Uterus (tissue), 4 donors: ENCODE data around the gene CNN2. TPM values are rescaled to one million over a fixed set of nuclear protein-coding genes. Genes with fewer than 3 reads are reported as not detected.

Experiments
- DNase-seq, 2 donors: peaks; one replicate each; pipeline ENCODE4 v3.0.0-alpha.2; 2019 to 2020
- H3K27ac ChIP-seq, 2 donors: fragments of 200-600 bp; sonication (generic); 1 replicate in 1 of 2; 2 replicates in 1 of 2; pipeline ENCODE4 v1.5.1; 2016 to 2018
- H3K27me3 ChIP-seq, 2 donors: fragments of 200-600 bp; sonication (generic); one replicate each; pipeline ENCODE4 v1.5.1; 2018 to 2019; ENCODE audit warnings: control low read depth in 1 of 2
- H3K36me3 ChIP-seq, 2 donors: fragments of 200-600 bp; sonication (generic); one replicate each; pipeline ENCODE4 v1.5.1; 2019; ENCODE audit warnings: control low read depth in 1 of 2
- H3K4me1 ChIP-seq, 2 donors: fragments of 200-600 bp; sonication (generic); one replicate each; pipeline ENCODE4 v1.5.1; 2018 to 2019; ENCODE audit warnings: control low read depth in 1 of 2
- H3K4me3 ChIP-seq, 2 donors: fragments of 200-600 bp; sonication (generic); 1 replicate in 1 of 2; 2 replicates in 1 of 2; pipeline ENCODE4 v1.5.1; 2018 to 2019; ENCODE audit warnings: mild to moderate bottlenecking in 1 of 2
- H3K9me3 ChIP-seq, 2 donors: fragments of 200-600 bp; sonication (generic); one replicate each; pipeline ENCODE4 v1.5.1; 2019; ENCODE audit warnings: control low read depth in 1 of 2
- CTCF ChIP-seq, 4 experiments: fragments of 200-600 bp in 2 of 4; fragments of 450-650 bp in 2 of 4; sonication (generic) in 2 of 4; IDR thresholded peaks; one replicate each; pipeline ENCODE4 v1.5.1; 2016 to 2019; ENCODE audit warnings: antibody characterized with exemption in 4 of 4, mild to moderate bottlenecking in 2 of 4, moderate library complexity in 1 of 4
- POLR2A ChIP-seq, 2 donors: fragments of 450-650 bp; IDR thresholded peaks; one replicate each; pipeline ENCODE4 v1.6.1; 2016; ENCODE audit warnings: antibody characterized with exemption in 2 of 2, mild to moderate bottlenecking in 1 of 2, moderate library complexity in 1 of 2
- intact Hi-C: fragments of 100-400 bp; cut with DNase I; formaldehyde crosslinking; loops from one replicate; pipeline ENCODE4 v1.15.1; 2023; ENCODE audit warnings: low total_unique reads
- total RNA-seq, 4 donors: library from RNA; depleted of rRNA in 3 of 4; stranded (reverse); fragments of >200 nt in 3 of 4; gene quantifications; one replicate each; pipeline versions ENCODE4 v1.1.0 to v1.2.4, GENCODE V29; 2014 to 2023
- donor health status: DM: yes; HTN: yes; CAD: no.

CNN2 gene
- total RNA-seq, 4 donors from 2014 or later = 14.3 to 186 (median 88.5) TPM

DNA sequence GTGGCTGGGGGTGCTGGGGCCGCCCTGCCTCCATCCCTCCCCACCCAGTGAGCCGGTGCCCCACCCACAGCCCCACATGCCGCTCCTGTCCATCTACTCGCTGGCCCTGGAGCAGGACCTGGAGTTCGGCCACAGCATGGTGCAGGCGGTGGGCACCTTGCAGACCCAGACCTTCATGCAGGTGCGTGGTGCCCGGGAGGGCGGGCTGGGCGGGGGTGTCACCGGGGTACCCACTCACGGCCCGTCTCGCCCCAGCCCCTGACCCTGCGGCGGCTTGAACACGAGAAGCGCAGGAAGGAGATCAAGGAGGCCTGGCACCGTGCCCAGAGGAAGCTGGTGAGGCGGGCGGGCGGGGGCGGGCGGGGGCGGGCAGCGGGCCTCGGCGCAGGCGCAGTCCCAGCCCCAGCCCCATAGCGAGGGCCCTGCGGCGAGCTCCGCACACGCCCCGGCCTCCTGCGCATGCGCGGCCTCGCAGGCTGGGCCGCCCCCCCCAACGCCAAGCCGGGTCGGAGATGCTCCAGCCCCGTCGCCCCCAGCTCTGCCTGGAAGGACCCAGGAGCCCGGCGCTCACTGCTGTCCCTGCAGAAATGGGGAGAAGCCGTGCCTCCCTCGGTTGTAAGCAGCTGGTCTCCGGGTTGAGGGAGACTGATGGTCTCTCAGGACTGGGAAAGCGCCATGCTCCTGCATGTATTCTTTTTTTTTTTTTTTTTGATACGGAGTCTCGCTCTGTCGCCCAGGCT, 48.3 kb downstream of the CNN2 start:
- no peak for TF ChIP-seq CTCF (IDR thresholded peaks at IDR 0.05)
- TF ChIP-seq POLR2A (IDR thresholded peaks at IDR 0.05) = no peak
- no peaks in the 10 kb centered on the region for H3K9me3 ChIP-seq
- no peak overlapping the region for H3K4me3 ChIP-seq
- peak in 1 of 2 donors; percentile 71 for DNase-seq
- H3K36me3 ChIP-seq = no peaks in the 10 kb centered on the region
- H3K27ac ChIP-seq = no peak overlapping the region
- intact Hi-C loops = no loop called here
- peaks cover 8 to 14% of the 10 kb centered on the region in 2 donors for H3K27me3 ChIP-seq
- H3K4me1 ChIP-seq = peaks cover 0 to 6% of the 10 kb centered on the region in 2 donors

- Histone ChIP-seq H3K9me3 (no peaks in the 10 kb centered on the region), H3K4me3 (no peak overlapping the region), H3K27ac (no peak overlapping the region), H3K36me3 (no peaks in the 10 kb centered on the region), H3K4me1 (peaks cover 0 to 6% of the 10 kb centered on the region in 2 donors), H3K27me3 (peaks cover under 1% of the 10 kb centered on the region in 2 donors)
- DNase-seq = no peak
- intact Hi-C loops = no loop called here
- TF ChIP-seq POLR2A (IDR thresholded peaks at IDR 0.05) (no peak), CTCF (IDR thresholded peaks at IDR 0.05) (no peak)
Measured at GRCh38 chr19:1076046-1076386, 49.6 kb downstream of the CNN2 start.

GRCh38 chr19:1076951-1077350, 50.5 kb downstream of the CNN2 start:
- DNase-seq = no peak
- intact Hi-C loops = no loop called here
- no peak overlapping the region for H3K4me3 ChIP-seq
- TF ChIP-seq CTCF (IDR thresholded peaks at IDR 0.05) (no peak), POLR2A (IDR thresholded peaks at IDR 0.05) (no peak)
- H3K27me3 ChIP-seq = no peaks in the 10 kb centered on the region
- no peaks in the 10 kb centered on the region for H3K36me3 ChIP-seq
- peaks cover 0 to 3% of the 10 kb centered on the region in 2 donors for H3K4me1 ChIP-seq
- no peak overlapping the region for H3K27ac ChIP-seq
- no peaks in the 10 kb centered on the region for H3K9me3 ChIP-seq

DNA sequence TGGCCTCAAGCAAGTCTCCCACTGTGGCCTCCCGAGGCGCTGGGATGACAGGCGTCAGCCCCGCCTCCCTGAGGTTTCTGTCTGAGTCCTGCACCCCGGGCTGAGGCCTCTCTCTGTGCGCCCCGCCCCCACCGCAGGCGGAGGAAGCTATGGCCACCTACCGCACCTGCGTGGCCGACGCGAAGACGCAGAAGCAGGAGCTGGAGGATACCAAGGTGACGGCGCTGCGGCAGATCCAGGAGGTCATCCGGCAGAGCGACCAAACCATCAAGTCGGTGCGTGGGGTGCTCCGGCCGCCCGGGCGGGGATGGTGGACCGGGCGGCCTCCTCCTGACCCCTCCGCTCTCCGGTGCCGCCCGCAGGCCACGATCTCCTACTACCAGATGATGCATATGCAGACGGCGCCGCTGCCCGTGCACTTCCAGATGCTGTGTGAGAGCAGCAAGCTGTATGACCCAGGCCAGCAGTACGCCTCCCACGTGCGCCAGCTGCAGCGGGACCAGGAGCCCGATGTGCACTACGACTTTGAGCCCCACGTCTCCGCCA, 53.2 kb downstream of the CNN2 start:
- intact Hi-C loops = loop anchor here (10.0 kb wide), 1 partner anchor 45 kb away; no protein-coding TSS in a partner anchor
- no peak for DNase-seq

More for the DNA sequence above, 53.2 kb downstream of the CNN2 start:
- H3K27me3 ChIP-seq = no peaks in the 10 kb centered on the region
- no peak overlapping the region for H3K27ac ChIP-seq
- no peak for TF ChIP-seq CTCF (IDR thresholded peaks at IDR 0.05)
- no peak for TF ChIP-seq POLR2A (IDR thresholded peaks at IDR 0.05)
- H3K4me1 ChIP-seq = peaks cover 0 to 13% of the 10 kb centered on the region in 2 donors
- no peaks in the 10 kb centered on the region for H3K36me3 ChIP-seq
- no peaks in the 10 kb centered on the region for H3K9me3 ChIP-seq
- H3K4me3 ChIP-seq = no peak overlapping the region
